Adrenal gland (tissue), 12 donors: ENCODE data around the gene EPHA3. TPM values are rescaled to one million over a fixed set of nuclear protein-coding genes. Genes with fewer than 3 reads are reported as not detected.

Experiments used
- DNase-seq, 7 donors: peaks; one replicate each; pipeline ENCODE4 v3.0.0-alpha.2; 2019 to 2020
- H3K27ac ChIP-seq, 5 donors: fragments of 200-600 bp; sonication (generic) in 4 of 5; 1 replicate in 3 of 5; 2 replicates in 2 of 5; pipeline versions ENCODE4 v1.5.1 to v1.8.0; 2016 to 2020; ENCODE audit warnings: mild to moderate bottlenecking in 1 of 5
- H3K27me3 ChIP-seq: fragments of 200-600 bp; 2 replicates; pipeline ENCODE4 v1.8.0; 2021
- H3K36me3 ChIP-seq, 2 donors: fragments of 200-600 bp; replicated peaks in 1 of 2; 1 replicate in 1 of 2; 2 replicates in 1 of 2; pipeline versions ENCODE4 v1.5.1 to v1.8.0; 2018 to 2022
- H3K4me1 ChIP-seq, 2 donors: fragments of 200-600 bp; replicated peaks in 1 of 2; 1 replicate in 1 of 2; 2 replicates in 1 of 2; pipeline versions ENCODE4 v1.5.1 to v1.8.0; 2018 to 2021
- H3K4me3 ChIP-seq, 4 donors: fragments of 200-600 bp; sonication (generic) in 3 of 4; one replicate each; pipeline ENCODE4 v1.5.1; 2016 to 2018
- H3K9me3 ChIP-seq, 3 donors: fragments of 200-600 bp; sonication (generic) in 1 of 3; replicated peaks in 1 of 3; 1 replicate in 2 of 3; 2 replicates in 1 of 3; pipeline versions ENCODE4 v1.5.1 to v1.8.0; 2016 to 2021
- CTCF ChIP-seq, 6 experiments: fragments of 450-650 bp in 4 of 6; fragments of 200-600 bp in 2 of 6; sonication (generic) in 1 of 6; IDR thresholded peaks; 1 replicate in 5 of 6; 2 replicates in 1 of 6; pipeline versions ENCODE4 v1.5.1 to v1.8.0; 2016 to 2021; ENCODE audit warnings: antibody characterized with exemption in 6 of 6, mild to moderate bottlenecking in 2 of 6, moderate library complexity in 1 of 6
- POLR2A ChIP-seq, 2 donors: fragments of 450-650 bp; IDR thresholded peaks; one replicate each; pipeline ENCODE4 v1.6.1; 2017; ENCODE audit warnings: antibody characterized with exemption in 2 of 2, mild to moderate bottlenecking in 2 of 2, moderate library complexity in 1 of 2
- WGBS, 4 donors: extraction: QIAGEN DNeasy Blood & Tissue Kit in 2 of 4; methylation state at CpG; one replicate each; pipeline versions ENCODE4 v1.1.5 to v1.1.7; 2013 to 2017; 5-methylcytosine and 5-hydroxymethylcytosine counted together
- intact Hi-C, 2 donors: fragments of 100-400 bp; cut with DNase I; formaldehyde crosslinking; loops; one replicate each; pipeline versions ENCODE4 v1.14.1 to v1.15.0; 2022 to 2023
- polyA plus RNA-seq, 3 donors: library from polyadenylated mRNA; stranded (reverse); fragments of 200-250 nt in 2 of 3; fragments of 350-450 nt in 1 of 3; fragmentation: Illumina TruSeq in 1 of 3; extraction: RNeasy Lipid Tissue Mini Kit (QIAGEN cat#74804) in 1 of 3; gene quantifications; one replicate each; pipeline ENCODE4 v1.2.3, GENCODE V29; 2013 to 2014
- total RNA-seq, 9 donors: library from RNA; depleted of rRNA in 4 of 9; stranded (reverse); fragments of >200 nt in 4 of 9; fragments of 120-200 nt in 1 of 9; fragmentation: NEBNext Ultra II Directional in 1 of 9; extraction: Animal tissue kit (Norgen Biotek cat#: 25700) in 1 of 9; gene quantifications; one replicate each; pipeline versions ENCODE4 v1.1.0 to v1.2.4, GENCODE V29; 2013 to 2023
- donor health status: healthy with polysubstance abuse.
- donor health status: Bipolar disorder and iron deficiency.
- donor health status: DM: yes; HTN: yes; CAD: no.
- donor health status: DM: no; HTN: no; CAD: no.
- donor health status: DM: no; HTN: no; CAD: no.
- donor health status: DM: yes; HTN: yes; CAD: no.

Gene EPHA3
- total and polyA plus RNA-seq, 12 donors, result 0.17 to 5.1 (median 0.48) TPM

- DNase-seq, result no peak
- Histone ChIP-seq H3K9me3 (no peaks in the 10 kb centered on the region), H3K4me1 (no peaks in the 10 kb centered on the region), H3K4me3 (no peak overlapping the region), H3K36me3 (no peaks in the 10 kb centered on the region), H3K27me3 (no peaks in the 10 kb centered on the region), H3K27ac (no peak overlapping the region)
- intact Hi-C loops, result no loop called here
- 71 to 80% (median 75%) methylated on average over 5 of the region's 5 CpGs for WGBS, 4 donors
- TF ChIP-seq CTCF (IDR thresholded peaks at IDR 0.05) (no peak), POLR2A (IDR thresholded peaks at IDR 0.05) (no peak)
Measured at GRCh38 chr3:89227218-89227617, 119.8 kb downstream of the EPHA3 start.

GRCh38 chr3:89227634-89228033, 120.2 kb downstream of the EPHA3 start:
- Histone ChIP-seq H3K27me3 (no peaks in the 10 kb centered on the region), H3K4me1 (no peaks in the 10 kb centered on the region), H3K36me3 (no peaks in the 10 kb centered on the region), H3K27ac (no peak overlapping the region), H3K9me3 (no peaks in the 10 kb centered on the region), H3K4me3 (no peak overlapping the region)
- DNase-seq, result no peak
- no peak for TF ChIP-seq CTCF (IDR thresholded peaks at IDR 0.05)
- no peak for TF ChIP-seq POLR2A (IDR thresholded peaks at IDR 0.05)
- WGBS, 4 donors, result 28 to 38% (median 32%) methylated on average over 2 of the region's 2 CpGs
- intact Hi-C loops, result no loop called here

GRCh38 chr3:89232155-89232554, 124.7 kb downstream of the EPHA3 start:
- TF ChIP-seq CTCF (IDR thresholded peaks at IDR 0.05) (no peak), POLR2A (IDR thresholded peaks at IDR 0.05) (no peak)
- no peaks in the 10 kb centered on the region for H3K27me3 ChIP-seq
- H3K9me3 ChIP-seq, result no peaks in the 10 kb centered on the region
- no peaks in the 10 kb centered on the region for H3K4me1 ChIP-seq
- H3K4me3 ChIP-seq, result no peak overlapping the region
- intact Hi-C loops, result no loop called here
- no peak overlapping the region for H3K27ac ChIP-seq
- 84 to 91% (median 87%) methylated on average over 2 of the region's 2 CpGs for WGBS, 4 donors
- H3K36me3 ChIP-seq, result no peaks in the 10 kb centered on the region
- DNase-seq, result no peak

- Histone ChIP-seq H3K36me3 (no peaks in the 10 kb centered on the region), H3K27ac (no peak overlapping the region), H3K4me1 (no peaks in the 10 kb centered on the region), H3K4me3 (no peak overlapping the region), H3K27me3 (no peaks in the 10 kb centered on the region), H3K9me3 (no peaks in the 10 kb centered on the region)
- DNase-seq, result no peak
- intact Hi-C loops, result no loop called here
- TF ChIP-seq POLR2A (IDR thresholded peaks at IDR 0.05) (no peak), CTCF (IDR thresholded peaks at IDR 0.05) (no peak)
Measured at GRCh38 chr3:89234620-89235019, 127.2 kb downstream of the EPHA3 start.
